Measurements from ENCODE around the gene DTNA.

GRCh38 chr18:34936772-34937171 lies 226.7 kb downstream of the DTNA start:
- TF ChIP-seq, protein P1, sequence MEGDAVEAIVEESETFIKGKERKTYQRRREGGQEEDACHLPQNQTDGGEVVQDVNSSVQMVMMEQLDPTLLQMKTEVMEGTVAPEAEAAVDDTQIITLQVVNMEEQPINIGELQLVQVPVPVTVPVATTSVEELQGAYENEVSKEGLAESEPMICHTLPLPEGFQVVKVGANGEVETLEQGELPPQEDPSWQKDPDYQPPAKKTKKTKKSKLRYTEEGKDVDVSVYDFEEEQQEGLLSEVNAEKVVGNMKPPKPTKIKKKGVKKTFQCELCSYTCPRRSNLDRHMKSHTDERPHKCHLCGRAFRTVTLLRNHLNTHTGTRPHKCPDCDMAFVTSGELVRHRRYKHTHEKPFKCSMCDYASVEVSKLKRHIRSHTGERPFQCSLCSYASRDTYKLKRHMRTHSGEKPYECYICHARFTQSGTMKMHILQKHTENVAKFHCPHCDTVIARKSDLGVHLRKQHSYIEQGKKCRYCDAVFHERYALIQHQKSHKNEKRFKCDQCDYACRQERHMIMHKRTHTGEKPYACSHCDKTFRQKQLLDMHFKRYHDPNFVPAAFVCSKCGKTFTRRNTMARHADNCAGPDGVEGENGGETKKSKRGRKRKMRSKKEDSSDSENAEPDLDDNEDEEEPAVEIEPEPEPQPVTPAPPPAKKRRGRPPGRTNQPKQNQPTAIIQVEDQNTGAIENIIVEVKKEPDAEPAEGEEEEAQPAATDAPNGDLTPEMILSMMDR (IDR thresholded peaks at IDR 0.05; ENCODE audit: low read length), result no peak
- TF ChIP-seq EZH2 (IDR thresholded peaks at IDR 0.05; ENCODE audit: borderline replicate concordance, low read length), result no peak

All from OCI-LY1 (cell line).